GM18508 (cell line): ENCODE results near the gene CDC14A.

ENCODE experiments used
- ATAC-seq: cut with Tn5 transposase; IDR thresholded peaks from one replicate; pipeline ENCODE4 v1.9.1; 2021; ENCODE audit warnings: moderate number of reproducible peaks; ENCODE audit not compliant: insufficient read depth, unreplicated experiment

Gene CDC14A

DNA sequence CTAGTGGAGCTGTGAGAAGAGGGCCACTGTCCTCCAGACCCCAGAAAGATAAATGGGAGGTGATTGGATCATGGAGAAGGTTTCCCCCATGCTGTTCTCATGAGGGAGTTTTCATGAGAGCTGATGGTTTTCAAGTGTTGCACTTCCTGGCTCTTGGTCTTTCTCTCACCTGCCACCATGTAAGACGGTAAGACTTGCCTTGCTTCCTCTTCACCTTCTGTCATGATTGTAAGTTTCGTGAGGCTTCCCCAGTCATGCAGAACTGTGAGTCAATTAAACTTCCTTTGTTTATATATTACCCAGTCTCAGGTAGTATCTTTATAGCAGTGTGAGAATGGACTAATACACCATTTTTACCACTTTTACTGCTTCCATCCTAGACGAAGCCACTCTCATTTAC, 213.2 kb downstream of the CDC14A start:
- ATAC-seq: no peak

DNA sequence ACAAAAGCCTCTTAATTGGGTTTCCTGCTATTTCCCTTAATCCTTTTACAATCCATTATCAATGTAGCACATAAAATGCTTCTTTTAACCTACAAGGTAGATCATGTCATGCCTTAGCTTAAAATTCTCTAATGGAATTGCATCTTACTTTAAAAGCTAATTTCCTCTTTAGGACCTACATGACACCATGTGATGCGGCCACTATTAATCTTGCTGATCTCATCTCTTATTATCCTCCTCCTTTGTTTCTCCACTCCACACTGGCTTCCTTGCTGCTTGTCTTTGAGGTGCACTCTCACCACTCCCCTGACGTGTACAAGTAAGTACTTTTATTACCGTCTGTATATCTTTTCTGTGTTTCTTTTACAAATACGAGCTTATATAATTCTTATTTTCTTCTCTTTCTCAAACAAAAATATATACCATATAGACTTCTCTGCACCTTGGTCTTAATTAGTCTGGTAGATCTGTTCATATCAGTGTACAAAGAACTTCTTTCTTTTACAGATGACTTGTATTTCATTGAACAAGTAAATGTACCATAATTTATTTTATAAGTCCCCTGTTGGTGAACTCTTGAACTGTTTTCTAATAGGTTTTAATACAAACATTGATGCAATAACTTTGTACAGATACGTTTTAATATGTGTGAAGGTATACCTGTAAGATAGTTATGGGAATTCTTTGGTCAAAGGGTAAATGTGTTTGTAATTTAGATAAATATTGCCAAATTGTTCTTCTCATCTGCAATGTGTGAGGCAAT, 213.8 kb downstream of the CDC14A start:
- no peak for ATAC-seq

DNA sequence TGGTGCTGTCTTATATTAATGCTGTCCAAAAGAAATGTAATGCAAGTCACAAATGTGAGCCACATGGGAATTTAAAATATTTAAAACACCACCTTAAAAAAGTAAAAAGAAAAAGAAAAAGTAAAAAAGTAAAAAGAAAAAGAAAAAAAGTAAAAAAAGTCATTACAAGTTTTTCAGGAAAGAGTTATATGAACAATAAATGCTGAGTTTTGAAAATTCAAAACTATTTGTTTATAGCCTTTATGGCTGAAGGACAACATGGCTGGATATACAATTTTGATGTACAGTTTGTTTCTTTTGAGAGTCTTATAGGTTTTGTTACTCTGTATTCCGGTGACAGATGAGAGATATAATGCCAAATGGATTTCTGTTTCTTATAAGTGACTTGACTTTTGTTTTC, 214.8 kb downstream of the CDC14A start:
- ATAC-seq: no peak
